GM12801 (cell line): Measurements from ENCODE around the gene PTPRN2.

Experiments
- CTCF ChIP-seq: IDR thresholded peaks from one replicate; pipeline ENCODE4 v1.5.1; 2011; ENCODE audit warnings: control low read depth; ENCODE audit not compliant: insufficient read length; ENCODE audit errors: extremely low read depth

Gene PTPRN2

GRCh38 chr7:158356454-158356853, 231.2 kb downstream of the PTPRN2 start:
- TF ChIP-seq CTCF = no peak

DNA sequence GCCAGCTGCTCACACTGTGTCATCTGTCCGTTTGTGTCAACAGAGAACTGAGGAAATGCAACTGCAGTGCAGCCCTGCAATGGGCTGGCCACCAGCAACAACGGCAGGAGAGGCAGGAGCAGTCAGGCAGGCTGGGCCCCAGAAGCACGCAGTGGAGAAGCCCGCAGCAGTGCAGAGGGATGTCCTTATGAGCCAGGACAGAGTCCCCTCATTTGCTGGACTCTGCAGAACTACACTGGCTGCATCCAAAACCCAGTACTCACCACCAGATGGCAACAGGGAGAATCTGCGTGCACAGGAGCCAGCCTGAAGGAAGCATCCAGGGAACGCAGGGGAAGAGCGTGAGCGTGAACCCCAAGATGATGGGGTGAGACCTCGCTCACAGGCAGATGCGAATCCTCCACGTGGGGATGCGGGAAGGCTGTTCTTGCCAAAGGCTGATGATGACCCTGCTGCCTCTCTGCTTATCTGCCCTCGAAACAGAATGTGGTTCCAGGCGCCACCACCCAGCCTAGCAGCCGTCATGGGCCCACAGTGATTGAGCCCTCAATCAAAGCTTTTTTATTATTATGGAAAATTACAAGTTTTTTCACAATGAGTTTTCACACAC, 232.1 kb downstream of the PTPRN2 start:
- TF ChIP-seq CTCF = no peak

DNA sequence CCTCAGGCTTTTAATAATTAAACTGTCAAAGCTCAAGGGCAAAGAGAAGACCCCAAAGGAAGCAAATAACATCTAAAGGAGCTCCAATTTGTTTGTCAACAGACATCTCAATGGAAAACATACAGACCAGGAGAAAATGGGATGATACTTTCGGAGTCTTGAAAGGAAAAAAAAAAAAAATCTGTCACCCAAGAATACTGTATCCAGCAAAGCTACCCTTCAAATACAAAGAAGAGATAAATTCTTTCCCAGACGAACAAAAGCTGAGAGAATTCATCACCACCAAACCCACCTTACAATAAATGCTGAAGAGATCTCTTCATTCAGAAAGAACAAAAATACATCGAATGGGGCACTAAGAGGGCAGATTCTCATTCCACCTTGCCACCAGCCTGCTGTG, 232.8 kb downstream of the PTPRN2 start:
- TF ChIP-seq CTCF = no peak

- no peak for TF ChIP-seq CTCF
Measured at GRCh38 chr7:158353606-158354570, 233.7 kb downstream of the PTPRN2 start.

DNA sequence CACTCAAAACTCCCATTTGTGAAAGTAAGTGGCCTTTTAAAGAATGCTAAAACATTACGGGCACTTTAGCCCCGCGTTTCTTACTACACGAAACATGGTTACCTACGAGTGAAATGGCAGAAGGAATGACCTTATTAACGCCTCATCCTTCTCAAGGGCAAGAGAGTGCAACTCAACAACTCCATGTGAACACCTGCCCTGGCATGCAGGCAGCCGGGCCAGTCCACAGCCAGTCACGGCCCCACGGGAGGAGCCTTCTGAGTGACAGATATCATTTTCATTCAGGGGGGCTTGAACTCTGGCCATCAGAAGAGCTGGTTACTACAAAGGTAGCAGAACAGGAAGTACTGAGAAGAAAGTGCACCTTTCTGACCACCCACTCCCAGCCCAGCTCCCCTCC, 236.1 kb downstream of the PTPRN2 start:
- no peak for TF ChIP-seq CTCF

DNA sequence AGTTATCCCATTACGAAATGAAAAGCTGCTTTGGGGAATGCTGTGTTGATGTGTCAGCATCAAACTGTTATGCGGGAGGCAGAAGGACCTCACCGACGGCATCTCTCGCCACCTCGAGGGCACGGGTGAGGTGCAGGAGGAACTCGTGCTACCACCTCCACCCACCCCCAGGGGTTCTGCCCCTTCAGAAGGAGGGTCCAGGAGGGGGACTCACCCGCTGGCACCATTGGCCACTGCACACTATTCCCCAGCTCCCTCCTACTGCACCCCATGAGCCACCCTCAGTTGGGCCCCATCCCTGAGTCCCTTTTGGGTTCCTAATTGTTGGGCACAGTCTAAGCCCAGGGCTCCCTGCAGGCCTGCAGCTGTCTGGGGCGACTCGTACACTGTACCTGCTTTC, 236.6 kb downstream of the PTPRN2 start:
- TF ChIP-seq CTCF = no peak

DNA sequence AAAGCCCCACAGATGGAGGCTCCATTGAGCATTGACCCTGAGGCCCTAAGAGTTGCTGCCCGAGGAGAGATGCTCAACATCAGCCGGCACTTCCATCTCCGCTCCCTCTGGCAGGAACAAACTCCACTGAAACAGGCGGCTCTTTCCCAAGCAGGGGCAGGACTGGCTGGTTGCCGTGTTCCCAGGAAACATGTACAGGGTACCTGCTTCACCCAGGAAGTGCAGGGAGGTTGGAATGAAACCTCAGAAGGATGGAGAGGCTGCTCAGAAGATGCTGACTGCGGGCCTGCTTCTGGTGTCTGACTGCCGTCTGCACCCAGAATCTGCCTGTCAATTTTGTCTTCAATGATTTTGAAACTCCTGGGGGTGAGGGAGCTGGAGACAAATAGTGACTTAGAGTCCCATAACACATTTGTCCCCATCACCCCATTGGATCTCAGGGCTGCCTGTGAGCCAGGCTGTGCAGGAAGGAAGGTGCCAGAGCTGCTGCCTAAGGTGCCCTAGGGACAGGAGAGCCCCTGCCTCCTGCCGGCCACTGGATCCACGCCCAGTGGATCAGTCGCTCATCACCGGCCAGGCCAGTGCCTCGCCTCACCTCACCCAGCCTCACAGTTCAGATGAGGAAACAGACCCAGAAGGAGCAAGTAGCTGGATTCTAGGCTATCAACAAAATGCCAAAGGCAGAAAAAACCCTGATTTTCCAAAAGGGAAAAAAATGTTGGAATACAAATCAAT, 237.3 kb downstream of the PTPRN2 start:
- no peak for TF ChIP-seq CTCF
